Natural killer cell (primary cell): ENCODE results near the gene GNMT. TPM values are rescaled to one million over a fixed set of nuclear protein-coding genes. Genes with fewer than 3 reads are reported as not detected.

Source experiments
- ATAC-seq, 3 donors: fragments of 150-1000 bp in 2 of 3; fragments of 200-7000 bp in 1 of 3; cut with Tn5 transposase; 1 replicate in 1 of 3; 2 replicates in 2 of 3; pipeline ENCODE4 v1.10.0; 2021; ENCODE audit warnings: mild to moderate bottlenecking in 2 of 3, moderate library complexity in 2 of 3
- DNase-seq, 2 donors: peaks; one replicate each; pipeline versions ENCODE4 v3.0.0 to v3.0.0-alpha.2; 2013 to 2021; ENCODE audit warnings: mixed read lengths in 1 of 2
- H3K27ac ChIP-seq: one replicate; pipeline ENCODE4 v1.5.1; 2013; ENCODE audit warnings: mild to moderate bottlenecking, low read length
- H3K27me3 ChIP-seq: one replicate; pipeline ENCODE4 v1.6.1; 2013; ENCODE audit warnings: low read length; ENCODE audit not compliant: control insufficient read depth, insufficient read depth
- H3K36me3 ChIP-seq: one replicate; pipeline ENCODE4 v1.6.1; 2013; ENCODE audit warnings: low read length; ENCODE audit not compliant: control insufficient read depth, insufficient read depth
- H3K4me1 ChIP-seq: one replicate; pipeline ENCODE4 v1.6.1; 2013; ENCODE audit warnings: low read length; ENCODE audit not compliant: control insufficient read depth, insufficient read depth
- H3K4me3 ChIP-seq: one replicate; pipeline ENCODE4 v1.5.1; 2013; ENCODE audit warnings: low read length
- H3K9me3 ChIP-seq: one replicate; pipeline ENCODE4 v1.6.1; 2013; ENCODE audit warnings: low read length; ENCODE audit not compliant: control insufficient read depth, insufficient read depth
- H3K27ac Mint-ChIP-seq, 2 donors: one replicate each; pipeline ENCODE4 v1.8.0; 2022; ENCODE audit warnings: mild to moderate bottlenecking in 2 of 2, mixed read lengths in 2 of 2, moderate library complexity in 1 of 2
- H3K27me3 Mint-ChIP-seq, 2 donors: one replicate each; pipeline ENCODE4 v1.8.0; 2022; ENCODE audit warnings: low read depth in 2 of 2, mixed read lengths in 2 of 2
- H3K36me3 Mint-ChIP-seq: one replicate; pipeline ENCODE4 v1.8.0; 2022; ENCODE audit warnings: mixed read lengths
- H3K4me1 Mint-ChIP-seq, 2 donors: one replicate each; pipeline ENCODE4 v1.8.0; 2022; ENCODE audit warnings: mixed read lengths in 2 of 2
- H3K4me3 Mint-ChIP-seq: one replicate; pipeline ENCODE4 v1.8.0; 2022; ENCODE audit warnings: mild to moderate bottlenecking, moderate library complexity, mixed read lengths
- H3K9me3 Mint-ChIP-seq, 2 donors: one replicate each; pipeline ENCODE4 v1.8.0; 2022; ENCODE audit warnings: mixed read lengths in 2 of 2
- CTCF ChIP-seq: fragments of 200-600 bp; IDR thresholded peaks from one replicate; pipeline ENCODE4 v1.8.0; 2022; ENCODE audit warnings: antibody characterized with exemption
- WGBS: methylation state at CpG from one replicate; pipeline ENCODE4 v1.1.7; 2013; ENCODE audit warnings: missing lambda C conversion rate; ENCODE audit not compliant: insufficient coverage; 5-methylcytosine and 5-hydroxymethylcytosine counted together
- intact Hi-C: fragments of 100-400 bp; cut with micrococcal nuclease; formaldehyde crosslinking; loops from one replicate; pipeline ENCODE4 v1.14.2; 2022
- total RNA-seq, 4 donors: library from RNA; stranded (reverse); fragments of 120-200 nt in 1 of 4; gene quantifications; one replicate each; pipeline versions ENCODE4 v1.2.3 to v1.2.4, GENCODE V29; 2013 to 2022

Gene GNMT
- total RNA-seq, 3 donors from 2014 or later (not counting 1 experiment from before 2014, with no cell fraction given), result 2.0 to 2.8 (median 2.6) TPM

- H3K4me3 Mint-ChIP-seq, result no peak overlapping the region
- Histone ChIP-seq H3K27me3 (no peaks in the 10 kb centered on the region), H3K36me3 (peaks cover 33% of the 10 kb centered on the region), H3K27ac (no peak overlapping the region), H3K9me3 (no peaks in the 10 kb centered on the region), H3K4me3 (no peak overlapping the region), H3K4me1 (no peaks in the 10 kb centered on the region)
- TF ChIP-seq CTCF, result no peak
- H3K4me1 Mint-ChIP-seq, result peaks cover 0 to 4% of the 10 kb centered on the region in 2 donors
- intact Hi-C loops, result no loop called here
- peaks cover 0 to 4% of the 10 kb centered on the region in 2 donors for H3K27me3 Mint-ChIP-seq
- ATAC-seq (no peak), DNase-seq (no peak)
- H3K9me3 Mint-ChIP-seq, result no peaks in the 10 kb centered on the region
- WGBS, result 93% methylated on average over 11 of the region's 11 CpGs
- H3K27ac Mint-ChIP-seq, result no peak overlapping the region
- no peaks in the 10 kb centered on the region for H3K36me3 Mint-ChIP-seq
Measured at GRCh38 chr6:42967228-42967627, 6.7 kb downstream of the GNMT start.

DNA sequence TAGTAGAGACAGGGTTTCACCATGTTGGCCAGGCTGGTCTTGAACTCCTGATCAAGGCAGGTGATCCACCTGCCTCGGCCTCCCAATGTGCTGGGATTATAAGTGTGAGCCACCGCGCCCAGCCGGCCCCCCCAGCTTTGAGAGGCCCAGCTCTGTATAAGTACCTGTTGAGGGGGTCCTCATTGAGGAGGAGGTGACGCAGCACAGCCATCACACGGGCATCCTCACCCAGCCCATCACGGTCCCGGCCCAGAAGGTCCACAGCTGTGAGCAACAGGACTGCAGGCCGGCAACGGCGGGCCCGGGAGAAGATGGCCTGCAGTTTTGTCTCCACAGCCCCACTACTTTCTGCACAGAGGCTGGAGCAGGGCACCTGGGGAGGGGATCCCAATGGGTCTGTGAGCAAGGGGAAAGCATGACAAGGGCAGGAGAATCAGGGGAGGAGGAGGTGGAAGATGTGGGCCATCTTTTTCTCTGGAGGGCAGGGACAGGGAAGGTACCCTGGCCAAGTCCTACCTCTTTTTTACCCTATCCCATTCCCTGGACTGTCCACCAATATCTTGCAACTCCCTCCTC is 7.7 kb downstream of the GNMT start:
- no peaks in the 10 kb centered on the region for H3K9me3 Mint-ChIP-seq
- Histone ChIP-seq H3K4me3 (no peak overlapping the region), H3K27ac (no peak overlapping the region), H3K36me3 (peaks cover 33% of the 10 kb centered on the region), H3K27me3 (no peaks in the 10 kb centered on the region), H3K9me3 (no peaks in the 10 kb centered on the region), H3K4me1 (no peaks in the 10 kb centered on the region)
- DNase-seq (no peak), ATAC-seq (no peak)
- TF ChIP-seq CTCF, result no peak
- WGBS, result 97% methylated on average over 12 of the region's 12 CpGs
- no peak overlapping the region for H3K4me3 Mint-ChIP-seq
- no peak overlapping the region for H3K27ac Mint-ChIP-seq
- intact Hi-C loops, result no loop called here
- H3K36me3 Mint-ChIP-seq, result no peaks in the 10 kb centered on the region
- no peaks in the 10 kb centered on the region for H3K27me3 Mint-ChIP-seq
- peaks cover 0 to 4% of the 10 kb centered on the region in 2 donors for H3K4me1 Mint-ChIP-seq

GRCh38 chr6:42968783-42969182 is 8.2 kb downstream of the GNMT start:
- peaks cover 0 to 4% of the 10 kb centered on the region in 2 donors for H3K4me1 Mint-ChIP-seq
- H3K4me3 Mint-ChIP-seq, result no peak overlapping the region
- no peak for DNase-seq
- no peaks in the 10 kb centered on the region for H3K9me3 Mint-ChIP-seq
- H3K4me1 ChIP-seq, result no peaks in the 10 kb centered on the region
- no peaks in the 10 kb centered on the region for H3K27me3 Mint-ChIP-seq
- no peaks in the 10 kb centered on the region for H3K9me3 ChIP-seq
- H3K27ac ChIP-seq, result no peak overlapping the region
- H3K4me3 ChIP-seq, result no peak overlapping the region
- WGBS, result 97% methylated on average over 4 of the region's 4 CpGs
- ATAC-seq, result no peak
- H3K36me3 ChIP-seq, result peaks cover 33% of the 10 kb centered on the region
- H3K27ac Mint-ChIP-seq, result no peak overlapping the region
- intact Hi-C loops, result no loop called here
- TF ChIP-seq CTCF, result no peak
- no peaks in the 10 kb centered on the region for H3K36me3 Mint-ChIP-seq
- no peaks in the 10 kb centered on the region for H3K27me3 ChIP-seq

DNA sequence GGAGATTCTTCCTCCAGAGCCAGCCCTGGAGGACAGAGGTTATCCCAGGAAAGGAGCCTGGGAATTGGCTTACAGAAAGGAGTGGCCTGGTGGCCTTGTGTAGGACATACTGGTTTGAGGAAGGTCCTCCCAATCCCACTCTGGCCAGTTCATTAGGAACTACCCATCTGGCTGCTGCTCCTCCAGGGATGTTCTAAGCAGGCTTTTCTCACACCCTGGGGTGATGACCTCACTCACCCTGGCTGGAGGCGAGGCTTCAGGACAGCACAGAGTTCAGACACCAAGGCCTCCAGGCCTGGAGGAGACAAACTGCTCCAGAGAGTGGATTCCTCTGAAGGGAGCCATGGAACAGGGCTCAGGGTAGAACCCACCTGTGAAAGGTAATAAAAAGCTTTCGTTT is 8.9 kb downstream of the GNMT start:
- H3K9me3 ChIP-seq, result no peaks in the 10 kb centered on the region
- Mint-ChIP-seq H3K4me1 (peaks cover 0 to 4% of the 10 kb centered on the region in 2 donors), H3K9me3 (no peaks in the 10 kb centered on the region), H3K4me3 (no peak overlapping the region), H3K27me3 (no peaks in the 10 kb centered on the region), H3K27ac (no peak overlapping the region), H3K36me3 (no peaks in the 10 kb centered on the region)
- intact Hi-C loops, result no loop called here
- DNase-seq (no peak), ATAC-seq (no peak)
- peaks cover 29% of the 10 kb centered on the region for H3K36me3 ChIP-seq
- TF ChIP-seq CTCF, result no peak
- 92% methylated on average over 2 of the region's 2 CpGs for WGBS
- H3K4me3 ChIP-seq, result no peak overlapping the region
- H3K4me1 ChIP-seq, result no peaks in the 10 kb centered on the region
- H3K27me3 ChIP-seq, result no peaks in the 10 kb centered on the region
- no peak overlapping the region for H3K27ac ChIP-seq
